ENCODE measurements around the gene ARHGAP26.

DNA sequence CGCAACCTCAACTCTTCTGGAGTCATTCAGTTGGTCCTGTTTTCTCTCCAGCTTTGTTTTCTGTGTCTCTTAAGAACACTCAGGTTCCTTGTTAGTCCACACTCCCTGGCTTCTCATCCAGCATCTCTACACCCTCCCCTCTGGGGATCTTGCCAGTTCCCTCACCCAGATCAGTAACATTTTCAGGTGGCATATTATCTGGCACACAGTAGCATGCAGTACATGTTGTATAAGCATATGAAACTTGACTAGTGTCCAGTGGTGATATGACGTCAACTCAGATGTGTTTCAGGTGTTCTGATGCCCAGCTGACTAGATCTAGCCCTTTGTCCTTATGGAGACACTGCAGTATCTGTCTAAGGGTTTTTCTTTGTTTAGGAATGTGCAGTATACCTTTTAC, 184.3 kb downstream of the ARHGAP26 start:
- TF ChIP-seq, protein P1, sequence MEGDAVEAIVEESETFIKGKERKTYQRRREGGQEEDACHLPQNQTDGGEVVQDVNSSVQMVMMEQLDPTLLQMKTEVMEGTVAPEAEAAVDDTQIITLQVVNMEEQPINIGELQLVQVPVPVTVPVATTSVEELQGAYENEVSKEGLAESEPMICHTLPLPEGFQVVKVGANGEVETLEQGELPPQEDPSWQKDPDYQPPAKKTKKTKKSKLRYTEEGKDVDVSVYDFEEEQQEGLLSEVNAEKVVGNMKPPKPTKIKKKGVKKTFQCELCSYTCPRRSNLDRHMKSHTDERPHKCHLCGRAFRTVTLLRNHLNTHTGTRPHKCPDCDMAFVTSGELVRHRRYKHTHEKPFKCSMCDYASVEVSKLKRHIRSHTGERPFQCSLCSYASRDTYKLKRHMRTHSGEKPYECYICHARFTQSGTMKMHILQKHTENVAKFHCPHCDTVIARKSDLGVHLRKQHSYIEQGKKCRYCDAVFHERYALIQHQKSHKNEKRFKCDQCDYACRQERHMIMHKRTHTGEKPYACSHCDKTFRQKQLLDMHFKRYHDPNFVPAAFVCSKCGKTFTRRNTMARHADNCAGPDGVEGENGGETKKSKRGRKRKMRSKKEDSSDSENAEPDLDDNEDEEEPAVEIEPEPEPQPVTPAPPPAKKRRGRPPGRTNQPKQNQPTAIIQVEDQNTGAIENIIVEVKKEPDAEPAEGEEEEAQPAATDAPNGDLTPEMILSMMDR (IDR thresholded peaks at IDR 0.05): no peak
- TF ChIP-seq SIN3A (IDR thresholded peaks at IDR 0.05; ENCODE audit: borderline replicate concordance, insufficient read depth, low read depth, low read length): no peak
- TF ChIP-seq TCF7L2 (IDR thresholded peaks at IDR 0.05; ENCODE audit: low read depth, low read length): no peak
- TF ChIP-seq REST (IDR thresholded peaks at IDR 0.05; ENCODE audit: insufficient read depth in 1 of 2, low read depth in 2 of 2, low read length in 1 of 2): no peak
- TF ChIP-seq POLR2AphosphoS5 (IDR thresholded peaks at IDR 0.05; ENCODE audit: low read depth, low read length): no peak
